HUES6 (cell line): ENCODE results near the gene ARHGEF17.

ENCODE experiments used
- H3K27ac ChIP-seq: 2 replicates; pipeline ENCODE4 v1.7.0; 2013; ENCODE audit warnings: low read depth, mild to moderate bottlenecking, low read length, inconsistent platforms
- H3K27me3 ChIP-seq: 2 replicates; pipeline ENCODE4 v1.6.1; 2013; ENCODE audit warnings: low read length; ENCODE audit not compliant: control insufficient read depth, insufficient read depth
- H3K36me3 ChIP-seq: 2 replicates; pipeline ENCODE4 v1.6.1; 2013; ENCODE audit warnings: low read length; ENCODE audit not compliant: control insufficient read depth, insufficient read depth
- H3K4me1 ChIP-seq: 2 replicates; pipeline ENCODE4 v1.6.1; 2013; ENCODE audit warnings: low read length; ENCODE audit not compliant: control insufficient read depth, insufficient read depth
- H3K4me3 ChIP-seq: 2 replicates; pipeline ENCODE4 v1.5.1; 2013; ENCODE audit warnings: low read depth, low read length
- H3K9ac ChIP-seq: one replicate; pipeline ENCODE4 v1.6.1; 2013; ENCODE audit warnings: mild to moderate bottlenecking, low read length
- H3K9me3 ChIP-seq: 2 replicates; pipeline ENCODE4 v1.6.1; 2013; ENCODE audit warnings: low read depth, low read length; ENCODE audit not compliant: control insufficient read depth, insufficient read depth

The ARHGEF17 gene

GRCh38 chr11:73393479-73394415, 85.7 kb downstream of the ARHGEF17 start:
- no peak overlapping the region for H3K4me3 ChIP-seq
- H3K36me3 ChIP-seq = 0 out of 2 replicates have a peak, but pooled peaks cover 3% of the 10 kb centered on the region
- no peak overlapping the region for H3K9ac ChIP-seq
- H3K4me1 ChIP-seq = peaks cover 9% of the 10 kb centered on the region; the same call in 1 of the 2 replicates
- no peak overlapping the region for H3K27ac ChIP-seq
- H3K9me3 ChIP-seq = no peaks in the 10 kb centered on the region
- no peaks in the 10 kb centered on the region for H3K27me3 ChIP-seq

GRCh38 chr11:73394416-73395296, 86.6 kb downstream of the ARHGEF17 start:
- H3K27me3 ChIP-seq = no peaks in the 10 kb centered on the region
- H3K27ac ChIP-seq = no peak overlapping the region
- 0 out of 2 replicates have a peak, but pooled peaks cover 3% of the 10 kb centered on the region for H3K36me3 ChIP-seq
- no peak overlapping the region for H3K4me3 ChIP-seq
- no peak overlapping the region for H3K9ac ChIP-seq
- peaks cover 6% of the 10 kb centered on the region; the same call in 1 of the 2 replicates for H3K4me1 ChIP-seq
- no peaks in the 10 kb centered on the region for H3K9me3 ChIP-seq

- 0 out of 2 replicates have a peak, but pooled peaks cover 3% of the 10 kb centered on the region for H3K36me3 ChIP-seq
- no peak overlapping the region for H3K4me3 ChIP-seq
- no peak overlapping the region for H3K27ac ChIP-seq
- H3K27me3 ChIP-seq = no peaks in the 10 kb centered on the region
- H3K9me3 ChIP-seq = no peaks in the 10 kb centered on the region
- H3K9ac ChIP-seq = no peak overlapping the region
- H3K4me1 ChIP-seq = peaks cover 6% of the 10 kb centered on the region; the same call in 1 of the 2 replicates
These were observed 87.5 kb downstream of the ARHGEF17 start for GRCh38 chr11:73395297-73396208.

- Histone ChIP-seq H3K4me3 (no peak overlapping the region), H3K27me3 (no peaks in the 10 kb centered on the region), H3K9ac (no peak overlapping the region), H3K4me1 (peaks cover 6% of the 10 kb centered on the region; the same call in 1 of the 2 replicates), H3K36me3 (0 out of 2 replicates have a peak, but pooled peaks cover 3% of the 10 kb centered on the region), H3K9me3 (no peaks in the 10 kb centered on the region), H3K27ac (no peak overlapping the region)
These were observed 88.3 kb downstream of the ARHGEF17 start for GRCh38 chr11:73396251-73396930.

- Histone ChIP-seq H3K27ac (no peak overlapping the region), H3K9me3 (no peaks in the 10 kb centered on the region), H3K4me1 (peaks cover 6% of the 10 kb centered on the region; the same call in 1 of the 2 replicates), H3K27me3 (no peaks in the 10 kb centered on the region), H3K36me3 (0 out of 2 replicates have a peak, but pooled peaks cover 3% of the 10 kb centered on the region), H3K4me3 (no peak overlapping the region), H3K9ac (no peak overlapping the region)
These were observed 88.9 kb downstream of the ARHGEF17 start for GRCh38 chr11:73396985-73397384.

- Histone ChIP-seq H3K9me3 (no peaks in the 10 kb centered on the region), H3K9ac (no peak overlapping the region), H3K4me3 (no peak overlapping the region), H3K4me1 (peaks cover 9% of the 10 kb centered on the region), H3K27me3 (no peaks in the 10 kb centered on the region), H3K36me3 (0 out of 2 replicates have a peak, but pooled peaks cover 3% of the 10 kb centered on the region), H3K27ac (no peak overlapping the region)
These were observed 89.5 kb downstream of the ARHGEF17 start for GRCh38 chr11:73397468-73398131.

- Histone ChIP-seq H3K9ac (no peak overlapping the region), H3K36me3 (0 out of 2 replicates have a peak, but pooled peaks cover 3% of the 10 kb centered on the region), H3K4me1 (peaks cover 7% of the 10 kb centered on the region), H3K9me3 (no peaks in the 10 kb centered on the region), H3K4me3 (no peak overlapping the region), H3K27me3 (no peaks in the 10 kb centered on the region), H3K27ac (no peak overlapping the region)
These were observed 90.1 kb downstream of the ARHGEF17 start for GRCh38 chr11:73398132-73398526.

- no peaks in the 10 kb centered on the region for H3K9me3 ChIP-seq
These were observed 90.6 kb downstream of the ARHGEF17 start for GRCh38 chr11:73398721-73399120.

GRCh38 chr11:73399159-73399590, 91.1 kb downstream of the ARHGEF17 start:
- H3K9ac ChIP-seq = no peak overlapping the region
- no peak overlapping the region for H3K4me3 ChIP-seq

More at GRCh38 chr11:73398721-73399120, 90.6 kb downstream of the ARHGEF17 start:
- Histone ChIP-seq H3K27me3 (no peaks in the 10 kb centered on the region), H3K4me1 (peaks cover 4% of the 10 kb centered on the region), H3K4me3 (no peak overlapping the region), H3K9ac (no peak overlapping the region), H3K27ac (no peak overlapping the region), H3K36me3 (0 out of 2 replicates have a peak, but pooled peaks cover 3% of the 10 kb centered on the region)

More at GRCh38 chr11:73399159-73399590, 91.1 kb downstream of the ARHGEF17 start:
- H3K27me3 ChIP-seq = no peaks in the 10 kb centered on the region
- H3K9me3 ChIP-seq = no peaks in the 10 kb centered on the region
- no peak overlapping the region for H3K27ac ChIP-seq
- 0 out of 2 replicates have a peak, but pooled peaks cover 3% of the 10 kb centered on the region for H3K36me3 ChIP-seq
- peaks cover 6% of the 10 kb centered on the region for H3K4me1 ChIP-seq
